HG02571 (cell line): ENCODE data around the gene SPATA3.

Source experiments
- ATAC-seq: cut with Tn5 transposase; IDR thresholded peaks from one replicate; pipeline ENCODE4 v1.9.1; 2021; ENCODE audit warnings: mild to moderate bottlenecking, moderate library complexity; ENCODE audit not compliant: unreplicated experiment

The SPATA3 gene

DNA sequence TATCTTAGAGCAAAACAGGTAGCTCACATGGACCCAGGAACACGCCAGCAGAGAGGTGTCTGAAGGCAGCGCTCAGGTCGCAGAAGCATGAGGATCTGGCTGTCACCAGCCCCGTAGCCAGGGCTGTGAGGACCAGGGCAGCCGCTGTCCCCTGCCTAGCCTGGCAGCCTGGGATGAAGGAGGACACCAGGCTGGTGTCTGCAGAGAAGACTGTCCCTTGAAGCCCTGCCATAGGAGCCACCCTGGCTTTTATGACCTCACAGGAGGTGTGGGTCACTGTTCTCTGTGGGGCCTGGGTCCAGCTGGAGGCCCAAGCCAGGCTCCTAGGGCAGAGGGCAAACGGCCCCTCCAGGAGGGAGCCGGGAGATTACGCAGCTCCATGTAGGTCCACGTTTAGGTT lies at the start of gene SPATA3:
Gene SPATA3, plus strand, starts transcription at position 301 of the 400 bp plus-strand sequence. CDS start 113 bp downstream, outside the sequence.
- ATAC-seq: no peak

GRCh38 chr2:230946429-230947234 lies 49.3 kb upstream of the SPATA3 start:
- ATAC-seq: no peak

DNA sequence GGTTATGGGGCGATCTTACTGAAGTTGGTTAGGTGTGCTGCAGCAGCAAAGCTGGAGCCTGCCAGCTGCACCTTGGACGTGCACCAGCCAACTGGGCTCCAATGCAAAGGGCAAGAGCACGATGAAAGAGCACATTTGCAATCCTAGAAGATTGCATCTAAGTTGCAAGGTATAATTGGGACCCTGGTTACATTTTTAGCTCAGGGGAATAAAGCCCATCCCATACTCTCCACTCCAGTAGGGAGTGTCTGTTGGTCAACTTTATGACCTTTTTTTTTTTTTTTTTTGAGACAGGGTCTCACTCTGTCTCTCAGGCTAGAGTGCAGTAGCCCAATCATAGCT lies 48.7 kb upstream of the SPATA3 start:
- ATAC-seq: no peak

DNA sequence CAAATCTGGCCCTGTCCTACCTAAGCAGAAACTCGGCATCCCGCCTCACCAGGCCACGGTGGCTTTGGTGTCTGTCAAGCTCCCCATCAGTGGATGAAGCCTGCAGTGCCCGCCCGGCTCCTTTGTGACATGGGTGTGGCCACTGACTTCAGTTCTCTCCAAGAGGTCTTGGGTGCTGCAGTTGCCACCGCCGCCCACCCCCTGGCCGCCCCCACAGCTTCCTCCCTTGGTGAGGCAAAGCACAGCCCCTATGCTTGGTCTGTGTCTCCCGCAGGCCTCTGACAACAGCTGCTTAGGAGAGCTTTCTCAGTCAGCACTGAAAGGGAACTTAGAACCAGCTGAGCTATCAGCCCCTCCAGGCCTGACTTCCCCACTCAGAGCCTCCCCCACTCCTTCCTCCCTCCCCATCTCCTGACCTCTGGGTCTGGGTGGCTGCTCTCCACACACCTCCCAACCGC lies 48.0 kb upstream of the SPATA3 start:
- ATAC-seq: no peak

DNA sequence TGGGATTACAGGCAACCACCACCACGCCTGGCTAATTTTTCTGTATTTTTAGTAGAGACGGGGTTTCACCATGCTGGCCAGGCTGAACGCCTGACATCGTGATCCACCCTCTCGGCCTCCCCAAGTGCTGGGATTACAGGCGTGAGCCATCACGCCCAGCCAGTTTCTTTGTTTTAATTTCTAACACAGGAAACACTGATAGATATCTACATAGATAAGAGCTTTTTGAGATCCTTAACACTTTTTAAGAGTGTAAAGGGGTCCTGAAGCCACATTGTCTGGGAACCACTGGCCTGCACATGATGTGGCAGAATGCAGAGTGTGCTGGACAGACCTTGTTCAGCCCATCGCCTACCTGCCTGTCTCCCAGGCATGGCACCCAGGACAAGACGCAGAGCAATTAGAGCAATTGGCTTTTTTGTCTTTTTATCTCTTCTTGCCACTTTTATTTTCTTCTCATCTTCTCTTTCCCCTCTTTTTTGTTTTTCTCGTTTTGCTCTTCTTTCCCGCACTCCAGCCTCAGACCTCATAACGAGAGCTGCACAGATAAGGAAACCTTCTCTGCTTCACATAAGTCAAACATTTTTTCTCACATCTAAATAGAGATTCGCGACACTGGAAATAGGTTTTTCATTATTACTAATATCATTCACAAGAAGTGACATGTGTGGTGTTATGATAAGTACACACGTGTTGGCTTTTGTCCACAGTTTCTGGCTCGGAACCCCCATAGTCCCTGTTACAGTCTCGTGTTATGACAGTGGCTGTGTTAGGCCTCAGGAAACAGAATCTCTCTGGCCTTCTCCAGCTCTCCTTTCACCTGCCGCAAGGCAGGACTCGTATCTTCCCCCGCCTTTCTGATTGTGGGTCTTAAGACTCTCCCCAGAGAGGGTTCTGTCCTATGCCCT lies 45.7 kb upstream of the SPATA3 start:
- peak; percentile 55 for ATAC-seq

DNA sequence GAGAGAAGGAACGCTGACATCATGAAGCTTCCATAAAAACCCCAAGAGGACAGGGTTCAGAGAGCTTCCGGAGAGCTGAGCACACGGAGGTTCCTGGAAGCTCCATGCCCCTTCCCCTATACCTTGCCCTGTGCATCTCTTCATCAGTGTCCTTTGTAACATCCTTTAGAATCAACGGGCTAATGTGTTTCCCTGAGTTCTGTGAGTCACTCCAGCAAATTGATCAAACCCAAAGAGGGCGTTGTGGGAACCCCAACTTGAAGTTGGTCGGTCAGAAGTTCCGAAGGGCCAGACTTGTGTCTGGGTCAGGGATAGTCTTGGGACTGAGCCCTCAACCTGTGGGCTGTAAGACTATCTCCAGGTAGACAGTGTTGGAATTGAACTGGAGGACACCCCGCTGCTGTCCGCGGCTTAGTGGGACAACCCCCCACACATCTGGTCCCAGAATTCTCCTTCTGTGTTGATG lies 45.0 kb upstream of the SPATA3 start:
- ATAC-seq: no peak

DNA sequence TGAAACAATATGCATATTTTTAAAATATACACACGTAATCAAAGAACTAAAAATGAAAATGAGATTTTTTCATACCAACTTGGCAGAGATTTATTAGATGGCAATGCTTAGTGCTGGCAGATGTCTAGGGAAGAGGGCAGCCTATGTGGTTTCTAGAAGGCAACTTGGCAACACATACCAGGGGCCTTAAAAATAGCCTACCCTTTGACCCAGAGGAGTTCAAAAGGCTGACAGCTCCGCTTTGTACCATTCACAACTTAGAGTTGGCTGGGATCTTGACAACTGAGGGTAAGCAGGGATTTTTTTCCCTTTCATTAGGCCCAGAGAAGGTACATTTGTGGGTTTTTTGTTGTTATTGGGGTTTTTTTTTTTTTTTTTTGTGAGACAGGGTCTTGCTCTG lies 44.5 kb upstream of the SPATA3 start:
- no peak for ATAC-seq

GRCh38 chr2:230952226-230952956 lies 43.5 kb upstream of the SPATA3 start:
- no peak for ATAC-seq

GRCh38 chr2:230953845-230954244 lies 42.1 kb upstream of the SPATA3 start:
- ATAC-seq: no peak

DNA sequence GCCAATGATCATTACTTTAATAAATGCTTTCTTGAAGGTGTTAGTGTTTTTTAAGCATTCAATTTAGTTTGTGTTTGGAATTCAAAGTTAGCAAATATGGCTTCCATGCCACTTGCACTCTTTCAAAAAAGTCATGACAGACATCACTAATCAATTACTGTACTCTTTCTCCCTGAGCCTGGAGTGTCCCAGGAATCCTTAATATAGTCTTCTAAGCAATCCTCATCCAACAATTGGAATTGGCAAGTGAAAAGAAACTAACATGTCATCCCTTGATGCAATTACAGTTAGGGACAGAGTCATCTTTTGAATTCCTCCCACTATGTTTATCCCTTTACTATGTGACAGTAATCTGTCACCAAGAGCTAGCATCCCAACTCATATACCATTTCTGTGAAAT lies 41.2 kb upstream of the SPATA3 start:
- ATAC-seq: no peak

DNA sequence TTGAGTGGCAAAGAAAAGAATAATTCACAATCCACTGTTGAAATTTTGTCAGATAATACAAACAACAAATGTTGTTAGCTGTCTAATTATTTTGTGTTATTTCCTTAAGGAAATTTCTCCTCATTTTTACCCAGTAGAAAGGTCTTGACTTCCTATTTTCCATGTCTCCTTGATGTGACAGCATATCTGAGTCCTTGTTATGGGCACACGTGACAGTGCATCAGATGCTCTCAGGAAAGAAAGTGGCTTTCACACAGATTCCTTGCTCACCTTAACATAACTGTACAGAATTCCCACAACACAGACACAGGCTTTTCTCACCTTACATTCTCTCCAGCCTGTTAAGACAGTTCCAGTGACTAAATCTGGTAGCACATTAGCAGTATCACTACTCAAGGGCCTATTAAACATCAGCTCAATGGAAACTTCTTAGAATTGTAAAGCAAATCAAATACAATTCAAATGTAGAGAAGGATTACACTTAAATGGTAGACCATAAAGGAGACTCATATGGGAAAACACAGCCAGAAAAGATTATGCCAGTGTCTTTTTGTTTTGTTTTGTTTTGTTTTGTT lies 40.7 kb upstream of the SPATA3 start:
- no peak for ATAC-seq

DNA sequence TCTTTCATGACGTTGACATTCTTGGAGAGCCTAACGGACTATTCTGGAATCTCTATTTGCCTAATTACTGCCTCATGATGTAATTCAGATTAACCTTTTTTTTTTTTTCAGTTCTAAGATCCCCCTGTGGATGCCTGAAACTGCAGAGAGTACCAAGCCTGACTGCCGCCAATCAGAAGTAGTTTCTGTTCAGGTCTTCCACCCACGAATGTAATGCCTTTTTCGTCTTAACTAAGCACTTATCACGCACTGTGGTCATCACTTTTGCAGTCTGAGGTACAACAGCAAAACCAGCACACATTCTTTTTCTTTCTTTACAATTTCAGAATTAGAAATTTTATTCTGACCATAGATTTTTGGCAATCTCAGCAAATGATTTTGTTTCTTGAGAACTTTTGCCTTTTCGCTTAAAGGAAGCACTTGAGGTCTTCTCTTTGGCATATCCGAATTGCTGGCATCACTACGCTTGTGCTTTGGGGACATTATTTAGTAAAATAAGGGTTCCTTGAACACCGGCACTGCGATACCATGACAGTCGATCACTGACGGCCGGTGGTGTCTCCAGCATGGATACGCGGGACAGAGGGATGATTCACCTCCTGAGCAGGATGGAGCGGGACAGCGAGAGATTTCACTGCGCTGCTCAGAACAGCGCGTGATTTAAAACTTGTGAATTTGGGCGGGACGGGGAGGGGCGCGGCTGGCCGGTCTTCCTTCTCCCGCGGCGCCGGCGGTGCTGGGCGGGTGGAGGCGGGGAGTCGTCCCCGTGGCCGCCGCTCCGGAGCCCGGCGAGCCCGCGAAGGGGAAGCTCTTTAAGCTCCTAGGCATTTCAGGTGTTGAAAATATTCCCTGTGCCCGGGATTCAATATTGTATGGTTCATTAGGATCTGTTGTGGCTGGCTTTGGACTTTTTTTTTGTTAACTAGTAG lies 38.8 kb upstream of the SPATA3 start:
- peak; percentile 64 for ATAC-seq

DNA sequence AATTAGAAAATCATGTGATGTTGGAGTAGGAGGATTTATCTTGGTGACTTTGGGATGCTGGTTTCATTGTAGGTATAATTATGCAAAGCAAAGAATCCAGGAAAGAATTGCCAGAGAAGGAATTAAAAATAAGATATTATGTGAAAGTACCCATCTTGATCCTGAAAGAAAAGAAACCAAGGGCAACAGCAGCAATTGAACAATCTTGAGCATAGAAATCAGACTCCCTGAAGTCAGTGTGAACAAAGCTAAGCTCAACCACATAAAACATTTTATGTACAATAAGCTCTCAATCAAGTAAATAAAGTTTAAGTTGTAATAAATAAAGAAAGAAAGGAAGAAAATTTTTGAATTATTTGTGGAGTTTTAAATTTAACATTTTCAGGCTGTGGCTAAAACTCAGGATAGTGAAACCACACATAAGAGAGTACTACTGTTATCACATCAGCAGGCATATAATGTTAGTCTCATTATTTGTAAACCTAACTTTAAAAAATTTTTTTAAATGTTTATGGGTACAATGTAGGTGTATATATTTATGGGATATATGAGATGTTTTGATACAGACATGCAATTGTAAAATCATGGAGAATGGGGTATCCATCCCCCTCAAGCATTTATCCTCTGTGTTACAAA lies 38.0 kb upstream of the SPATA3 start:
- ATAC-seq: no peak

GRCh38 chr2:230958820-230959756 lies 36.8 kb upstream of the SPATA3 start:
- ATAC-seq: no peak

- ATAC-seq: no peak
These were observed 35.9 kb upstream of the SPATA3 start for GRCh38 chr2:230960026-230960425.

- ATAC-seq: no peak
These were observed 34.8 kb upstream of the SPATA3 start for GRCh38 chr2:230961091-230961491.

- no peak for ATAC-seq
These were observed 31.7 kb upstream of the SPATA3 start for GRCh38 chr2:230964136-230964730.

DNA sequence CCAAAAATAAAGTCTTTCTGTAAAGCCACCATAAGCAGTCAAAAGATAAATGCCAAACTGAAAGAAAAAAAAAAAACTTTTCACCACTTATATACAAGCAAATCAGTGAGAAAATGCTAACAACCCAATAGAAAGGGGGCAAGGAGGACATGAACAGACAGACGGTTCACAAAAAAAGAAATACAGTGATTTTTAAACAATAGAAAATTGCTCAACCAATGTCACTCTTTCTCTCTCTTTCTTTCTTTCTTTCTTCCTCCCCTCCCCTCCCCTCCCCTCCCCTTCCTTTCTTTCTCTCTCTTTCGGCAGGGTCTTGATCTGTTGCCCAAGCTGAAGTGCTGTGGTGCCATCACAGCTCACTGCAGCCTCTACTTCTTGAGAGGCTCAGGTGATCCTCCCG lies 28.8 kb upstream of the SPATA3 start:
- ATAC-seq: no peak
